HG02938 (cell line): ENCODE data around the gene LETMD1.
"Not testable (repeated sequence)": the region's sequence is repeated elsewhere in the genome, so short reads cannot be mapped to it uniquely, and the experiment has no call there.

Source experiments
- ATAC-seq: cut with Tn5 transposase; IDR thresholded peaks from one replicate; pipeline ENCODE4 v1.9.1; 2021; ENCODE audit warnings: mild to moderate bottlenecking, moderate library complexity; ENCODE audit not compliant: unreplicated experiment

LETMD1 gene

DNA sequence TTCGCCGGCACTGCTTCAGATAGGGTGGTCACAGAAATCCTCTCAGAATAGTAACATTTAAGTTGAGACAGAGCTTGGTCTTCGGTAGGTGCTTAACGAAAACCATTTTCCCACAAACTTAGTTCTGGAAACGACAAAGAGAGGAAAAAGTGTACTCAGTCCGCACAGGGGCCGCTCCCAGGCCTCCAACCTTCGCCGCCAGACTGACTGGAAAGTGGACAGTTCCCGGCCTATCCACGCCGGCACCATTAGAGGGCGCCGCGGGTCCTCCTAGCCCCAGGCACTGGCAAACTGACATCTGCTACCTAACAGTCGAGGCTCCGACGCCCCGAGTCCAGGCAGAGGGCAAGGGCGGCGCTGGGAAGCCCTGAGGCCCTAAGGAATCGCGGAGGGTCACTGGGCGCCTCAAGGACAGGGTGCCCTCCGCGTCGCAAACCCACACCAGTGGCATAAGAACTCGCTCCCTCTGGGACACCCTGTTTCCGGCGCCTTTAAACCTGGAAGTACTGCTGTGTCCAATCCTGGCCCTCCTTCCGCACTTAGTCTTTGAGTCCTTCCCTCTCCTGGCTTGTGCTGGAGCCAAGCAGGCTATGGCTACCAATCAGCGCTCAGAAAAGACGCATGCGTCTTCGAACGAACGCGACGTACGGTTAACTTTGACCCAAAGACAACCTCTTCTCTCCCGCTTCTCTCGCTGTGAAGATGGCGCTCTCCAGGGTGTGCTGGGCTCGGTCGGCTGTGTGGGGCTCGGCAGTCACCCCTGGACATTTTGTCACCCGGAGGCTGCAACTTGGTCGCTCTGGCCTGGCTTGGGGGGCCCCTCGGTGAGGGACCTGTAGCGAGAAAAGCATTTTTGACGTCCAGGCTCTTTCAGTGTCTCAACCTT, at the start of gene LETMD1:
Gene LETMD1 (plus strand): TSS at position 673 of the 886 bp plus-strand sequence. CDS start 30 bp downstream, at position 703.
- peak; percentile 96 for ATAC-seq

DNA sequence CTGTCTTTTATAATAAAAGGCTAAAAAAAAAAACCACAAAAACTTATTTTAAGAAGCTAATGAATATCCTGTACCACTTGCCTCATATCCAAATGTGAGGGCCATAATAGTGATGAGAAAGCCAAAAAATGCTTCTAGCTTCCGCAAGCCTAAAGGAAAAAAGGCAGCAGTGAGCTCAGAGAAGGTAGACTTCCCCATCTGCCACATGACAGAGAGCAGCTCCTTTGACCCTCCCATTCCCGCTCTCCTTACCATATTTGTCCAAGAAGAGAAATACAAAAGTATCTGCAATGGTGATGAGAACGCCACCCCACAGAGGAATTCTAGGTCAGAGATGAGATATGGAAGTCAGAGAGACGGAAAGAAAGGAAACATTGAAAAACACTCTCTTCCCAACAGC, 49.0 kb upstream of the LETMD1 start:
- no peak for ATAC-seq

- ATAC-seq: no peak
Observed at GRCh38 chr12:51000245-51000644, 47.9 kb upstream of the LETMD1 start.

DNA sequence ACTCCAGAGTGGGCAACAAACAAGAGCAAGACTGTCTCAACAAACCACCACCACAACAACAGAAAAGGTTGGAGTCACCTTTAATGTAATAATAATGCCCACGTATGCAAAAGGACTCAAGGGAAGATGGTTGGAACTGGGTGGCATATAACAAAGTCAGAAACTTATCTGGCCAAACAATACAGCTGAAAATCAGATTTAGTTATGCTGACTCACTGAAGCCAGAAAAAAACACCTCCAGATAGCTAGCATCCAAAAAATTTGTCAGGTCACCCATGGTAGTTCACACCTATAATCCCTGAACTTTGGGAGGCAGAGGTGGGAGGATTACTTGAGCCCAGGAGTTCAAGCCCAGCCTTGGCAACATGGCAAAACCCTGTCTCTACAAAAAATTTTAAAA, 46.3 kb upstream of the LETMD1 start:
- ATAC-seq: no peak

GRCh38 chr12:51004504-51004903, 43.6 kb upstream of the LETMD1 start:
- no peak for ATAC-seq

GRCh38 chr12:51005030-51005429, 43.1 kb upstream of the LETMD1 start:
- no peak for ATAC-seq

- ATAC-seq: no peak
Observed at GRCh38 chr12:51005671-51006070, 42.5 kb upstream of the LETMD1 start.

DNA sequence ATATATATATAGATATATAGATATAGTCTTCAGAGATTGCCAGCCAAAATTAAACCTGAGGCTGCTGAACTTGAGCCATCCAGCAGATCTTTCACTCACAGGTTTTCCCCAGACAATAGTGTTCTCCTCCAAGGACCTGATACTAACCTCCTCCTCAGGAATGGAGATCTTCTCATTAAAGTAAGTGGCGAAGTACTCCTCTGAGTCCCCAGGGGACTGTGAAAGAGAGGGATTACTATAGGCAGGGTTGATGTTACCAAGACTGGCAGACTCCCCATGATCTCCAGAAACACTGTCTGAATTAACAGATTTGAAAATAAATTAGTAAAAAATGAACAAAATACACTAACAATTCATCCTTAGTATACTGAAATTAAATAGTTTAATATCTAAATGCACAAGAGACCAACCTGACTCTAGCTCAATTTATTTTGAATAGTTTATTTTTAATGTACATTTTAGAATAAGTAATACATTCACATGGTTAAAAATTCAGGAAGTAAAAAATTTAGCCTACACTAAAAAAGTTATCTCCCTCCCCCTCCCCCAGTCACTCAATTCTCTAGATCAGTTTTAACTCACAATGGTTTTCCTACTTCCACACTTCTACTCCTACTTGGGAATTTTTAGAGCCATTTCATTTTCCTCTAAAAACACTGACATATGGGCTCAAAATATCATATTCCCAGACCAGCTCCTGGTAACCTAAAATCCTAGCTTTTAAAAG, 39.6 kb upstream of the LETMD1 start:
- no peak for ATAC-seq

- ATAC-seq: no peak
Observed at GRCh38 chr12:51009056-51009440, 39.1 kb upstream of the LETMD1 start.

DNA sequence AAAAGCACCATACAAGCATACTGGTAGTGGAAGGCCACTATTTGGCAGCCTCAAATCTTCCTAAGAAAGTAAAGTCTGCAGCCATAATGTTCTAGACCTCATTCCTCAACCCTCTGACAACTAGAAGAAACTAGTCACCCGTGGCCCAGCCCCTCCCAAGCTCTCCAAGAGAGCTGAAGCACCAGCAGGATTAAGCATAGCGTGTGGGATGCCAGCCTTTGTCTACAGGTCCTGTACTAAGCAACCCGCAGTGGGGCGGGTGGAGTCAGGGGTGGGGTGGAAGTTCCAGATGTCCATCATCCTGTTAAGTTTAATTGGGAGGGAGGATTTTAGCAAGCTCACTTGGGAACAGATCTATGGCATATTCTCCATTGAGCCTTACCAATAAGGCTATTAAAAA, 36.2 kb upstream of the LETMD1 start:
- ATAC-seq: no peak

DNA sequence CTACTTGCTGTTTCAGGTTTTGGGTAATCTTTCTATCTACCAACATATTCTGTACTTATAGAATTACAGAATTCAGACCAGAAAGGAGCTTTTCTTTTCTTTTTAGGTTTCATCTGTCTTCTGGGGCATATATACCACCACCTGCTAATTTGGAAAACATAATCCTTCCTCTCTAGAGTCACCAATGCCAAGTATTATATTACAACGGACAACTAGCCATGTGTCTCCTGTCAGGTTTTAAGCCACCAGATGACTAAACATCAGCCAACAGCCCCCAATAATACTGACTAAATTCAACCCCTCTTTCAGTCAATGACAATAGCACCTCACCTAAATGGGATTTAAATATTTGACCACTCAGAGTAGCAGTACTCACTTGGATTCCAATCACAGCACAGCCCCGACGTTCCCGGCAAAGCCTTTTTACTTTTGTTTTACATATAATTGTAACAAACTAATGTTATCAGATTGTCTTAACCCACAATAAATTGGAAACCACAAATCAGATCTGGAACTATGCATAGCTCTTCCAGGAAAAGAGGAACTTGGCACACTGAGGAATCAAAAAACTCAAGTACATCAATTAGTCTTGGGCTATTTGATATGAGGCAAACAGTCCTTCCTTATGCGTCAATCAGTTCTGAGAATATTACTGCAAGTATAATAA, 35.4 kb upstream of the LETMD1 start:
- ATAC-seq: no peak

DNA sequence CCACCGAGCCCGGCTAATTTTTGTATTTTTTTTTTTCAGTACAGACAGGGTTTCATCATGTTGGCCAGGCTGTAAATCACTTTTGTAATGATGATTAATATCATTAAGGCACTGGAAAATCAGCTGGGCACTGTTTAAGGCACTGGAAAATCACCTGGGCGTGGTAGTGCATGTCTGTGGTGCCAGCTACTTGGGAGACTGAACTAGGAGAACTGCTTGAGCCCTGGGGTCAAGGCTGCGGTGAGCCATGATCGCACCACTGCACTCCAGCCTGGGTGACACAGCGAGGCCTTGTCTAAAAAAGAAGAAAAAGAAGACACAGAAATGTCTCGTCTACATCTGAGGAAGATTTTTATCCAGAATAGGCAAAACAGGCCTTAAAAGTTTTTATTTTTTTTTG, 34.7 kb upstream of the LETMD1 start:
- ATAC-seq: no peak

- ATAC-seq: not testable (repeated sequence)
Observed at GRCh38 chr12:51014467-51014866, 33.7 kb upstream of the LETMD1 start.

- no peak for ATAC-seq
Observed at GRCh38 chr12:51017452-51017851, 30.7 kb upstream of the LETMD1 start.

DNA sequence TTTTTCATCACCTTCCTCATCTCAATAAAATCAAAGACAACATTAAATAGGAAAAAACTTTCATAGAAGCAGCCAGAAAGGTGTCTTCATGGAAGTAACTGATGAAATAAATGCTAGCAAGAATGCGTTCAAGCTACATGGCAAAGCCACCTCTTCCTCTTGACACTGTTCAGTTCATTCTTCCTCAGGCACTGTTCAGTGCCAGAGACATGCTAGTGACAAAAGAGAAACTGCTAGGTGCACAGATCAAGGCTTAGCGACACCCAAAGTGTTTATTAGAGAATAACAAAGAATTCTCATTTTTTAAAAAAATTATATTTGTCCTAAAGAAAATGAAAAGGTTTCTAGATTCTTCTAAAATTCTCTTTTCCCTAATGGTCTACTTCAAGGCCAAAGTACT, 29.2 kb upstream of the LETMD1 start:
- ATAC-seq: no peak

- ATAC-seq: no peak
Observed at GRCh38 chr12:51019927-51020326, 28.2 kb upstream of the LETMD1 start.

GRCh38 chr12:51020448-51021182, 27.5 kb upstream of the LETMD1 start:
- ATAC-seq: no peak

GRCh38 chr12:51021694-51022093, 26.4 kb upstream of the LETMD1 start:
- no peak for ATAC-seq

GRCh38 chr12:51023625-51024382, 24.3 kb upstream of the LETMD1 start:
- no peak for ATAC-seq

DNA sequence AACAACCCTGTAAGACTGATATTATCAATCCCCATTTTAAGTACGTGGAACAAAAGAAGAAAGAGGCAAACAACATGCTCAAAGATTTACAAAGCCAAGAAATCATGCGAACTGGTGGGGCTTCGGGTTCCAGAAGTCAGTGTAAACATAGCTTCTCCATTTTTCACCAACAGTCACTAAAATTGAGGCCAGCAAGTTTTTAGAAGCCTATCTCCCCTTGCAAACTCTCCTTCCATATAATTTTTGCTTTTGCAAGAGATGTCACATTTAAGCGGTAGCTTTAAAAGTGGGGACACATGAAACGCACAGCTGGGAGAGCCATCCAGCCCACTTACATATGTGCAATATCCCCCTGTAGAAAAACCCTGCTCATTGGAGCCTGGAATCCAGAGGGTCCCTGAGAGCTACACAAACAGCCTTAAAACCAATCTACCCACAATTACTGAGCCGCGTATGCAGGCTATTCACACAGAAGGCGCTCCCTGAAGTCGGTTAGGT, 22.7 kb upstream of the LETMD1 start:
- ATAC-seq: no peak
